Bronchial epithelial cell (primary cell): ENCODE measurements around the gene PARVA. TPM values are rescaled to one million over a fixed set of nuclear protein-coding genes. Genes with fewer than 3 reads are reported as not detected.

Experiments used
- DNase-seq: peaks from one replicate; pipeline ENCODE4 v3.0.0-alpha.2; 2010; ENCODE audit warnings: low read depth
- FAIRE-seq: peaks from 2 replicates; lab custom pipeline; 2011; peaks lifted over from hg19 to GRCh38; lab: Jason Lieb, UNC
- H3K27me3 ChIP-seq: 2 replicates; pipeline ENCODE4 v1.5.1; 2011; ENCODE audit warnings: low read length; ENCODE audit not compliant: control insufficient read depth, insufficient read depth
- H3K36me3 ChIP-seq: 2 replicates; pipeline ENCODE4 v1.5.1; 2011; ENCODE audit warnings: low read length; ENCODE audit not compliant: control insufficient read depth, insufficient read depth
- H3K4me3 ChIP-seq: 2 replicates; pipeline ENCODE4 v1.5.1; 2011; ENCODE audit warnings: mild to moderate bottlenecking, low read depth, low read length, control low read depth
- total RNA-seq: library from RNA; depleted of rRNA; stranded (reverse); fragments of >200 nt; gene quantifications from 2 replicates; pipeline ENCODE4 v1.2.1, GENCODE V29; 2014
- TF ChIP-seq, protein P1 (sequence below): IDR thresholded peaks from 2 replicates; pipeline ENCODE4 v1.5.1; 2011; ENCODE audit warnings: mild to moderate bottlenecking, moderate library complexity, low read length, control low read depth, inconsistent platforms; ENCODE audit not compliant: insufficient read depth, severe bottlenecking

PARVA gene
- total RNA-seq, 1 donor from 2014 or later, result 7.6 TPM

GRCh38 chr11:12448131-12448939 lies 71.0 kb downstream of the PARVA start:
- DNase-seq (no peak), FAIRE-seq (peak; percentile 23)
- Histone ChIP-seq H3K4me3 (no peak overlapping the region), H3K36me3 (no peaks in the 10 kb centered on the region), H3K27me3 (no peaks in the 10 kb centered on the region)
- TF ChIP-seq, protein P1, sequence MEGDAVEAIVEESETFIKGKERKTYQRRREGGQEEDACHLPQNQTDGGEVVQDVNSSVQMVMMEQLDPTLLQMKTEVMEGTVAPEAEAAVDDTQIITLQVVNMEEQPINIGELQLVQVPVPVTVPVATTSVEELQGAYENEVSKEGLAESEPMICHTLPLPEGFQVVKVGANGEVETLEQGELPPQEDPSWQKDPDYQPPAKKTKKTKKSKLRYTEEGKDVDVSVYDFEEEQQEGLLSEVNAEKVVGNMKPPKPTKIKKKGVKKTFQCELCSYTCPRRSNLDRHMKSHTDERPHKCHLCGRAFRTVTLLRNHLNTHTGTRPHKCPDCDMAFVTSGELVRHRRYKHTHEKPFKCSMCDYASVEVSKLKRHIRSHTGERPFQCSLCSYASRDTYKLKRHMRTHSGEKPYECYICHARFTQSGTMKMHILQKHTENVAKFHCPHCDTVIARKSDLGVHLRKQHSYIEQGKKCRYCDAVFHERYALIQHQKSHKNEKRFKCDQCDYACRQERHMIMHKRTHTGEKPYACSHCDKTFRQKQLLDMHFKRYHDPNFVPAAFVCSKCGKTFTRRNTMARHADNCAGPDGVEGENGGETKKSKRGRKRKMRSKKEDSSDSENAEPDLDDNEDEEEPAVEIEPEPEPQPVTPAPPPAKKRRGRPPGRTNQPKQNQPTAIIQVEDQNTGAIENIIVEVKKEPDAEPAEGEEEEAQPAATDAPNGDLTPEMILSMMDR, result no peak

GRCh38 chr11:12449961-12450715 lies 72.8 kb downstream of the PARVA start:
- H3K27me3 ChIP-seq, result no peaks in the 10 kb centered on the region
- TF ChIP-seq, protein P1, result no peak
- H3K36me3 ChIP-seq, result no peaks in the 10 kb centered on the region
- peak; percentile 95 for DNase-seq
- H3K4me3 ChIP-seq, result no peak overlapping the region
- FAIRE-seq, result peak; percentile 85

DNA sequence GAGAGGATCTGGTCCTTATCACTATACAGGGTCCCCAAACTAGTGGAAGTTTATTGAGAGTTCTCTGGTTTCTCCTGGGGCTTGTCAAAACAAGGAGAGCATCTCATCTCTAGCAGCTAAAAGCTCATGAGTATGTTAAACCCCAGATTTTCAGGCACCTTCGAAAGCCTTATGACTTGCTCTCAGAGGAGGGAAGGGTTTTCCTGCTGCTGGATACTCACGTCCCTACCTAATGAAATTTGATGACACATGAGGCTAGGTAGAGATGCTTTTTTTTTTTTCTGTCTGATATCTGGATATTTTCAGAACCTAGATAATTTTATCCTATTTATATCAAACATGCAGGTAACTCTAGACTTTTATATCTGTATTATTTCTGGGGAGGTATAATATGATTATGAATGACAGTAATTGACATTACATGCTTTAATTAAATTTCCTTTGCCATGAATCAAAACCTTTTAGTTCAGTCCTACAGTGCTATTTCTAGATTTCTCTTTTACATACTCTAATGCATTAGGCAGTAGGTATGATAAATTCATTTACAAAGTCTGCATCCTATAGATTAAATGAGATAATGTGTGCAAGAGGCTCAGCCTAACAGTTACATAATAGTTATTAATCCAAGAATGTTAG lies 73.9 kb downstream of the PARVA start:
- no peak overlapping the region for H3K4me3 ChIP-seq
- peak; percentile 40 for FAIRE-seq
- TF ChIP-seq, protein P1, result no peak
- DNase-seq, result no peak
- no peaks in the 10 kb centered on the region for H3K36me3 ChIP-seq
- no peaks in the 10 kb centered on the region for H3K27me3 ChIP-seq

DNA sequence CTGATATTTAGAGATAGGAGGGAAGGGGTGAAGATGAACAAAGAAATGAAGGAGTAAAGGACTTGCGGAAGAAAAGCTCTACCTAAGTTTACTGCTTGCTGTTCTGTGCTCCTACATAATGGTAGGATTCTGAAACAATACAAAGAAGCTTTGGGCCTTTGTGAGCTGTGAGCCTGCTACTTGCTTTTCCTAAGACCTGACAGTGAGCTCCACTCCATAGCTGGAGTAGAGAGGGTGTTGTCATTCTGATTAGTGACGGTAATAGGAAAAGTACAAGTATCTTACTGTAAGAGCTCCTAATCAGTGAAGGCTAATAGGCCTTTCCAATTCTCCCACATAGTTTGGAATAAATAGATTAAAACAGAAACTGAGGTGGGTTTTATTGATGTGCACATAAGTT lies 75.9 kb downstream of the PARVA start:
- H3K27me3 ChIP-seq, result no peaks in the 10 kb centered on the region
- TF ChIP-seq, protein P1, result no peak
- no peak overlapping the region for H3K4me3 ChIP-seq
- FAIRE-seq (no peak), DNase-seq (no peak)
- no peaks in the 10 kb centered on the region for H3K36me3 ChIP-seq

DNA sequence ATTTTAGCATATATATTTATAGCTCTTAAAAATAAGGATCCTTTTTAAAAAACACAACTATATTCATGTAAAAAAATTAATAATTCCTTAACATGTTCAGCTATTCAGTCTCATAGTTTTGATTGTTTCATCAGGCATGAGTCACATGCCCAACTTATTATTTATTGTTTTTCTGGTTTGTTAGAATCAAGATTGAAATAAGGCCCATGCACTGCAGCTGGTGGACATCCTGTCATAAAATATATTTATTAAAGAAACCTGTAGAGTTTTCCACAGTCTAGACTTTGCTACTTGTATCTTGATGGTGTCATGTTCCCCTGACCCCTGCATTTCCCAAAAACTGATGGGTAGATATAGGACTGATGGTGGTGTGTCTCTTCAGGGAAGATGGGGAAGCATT lies 77.4 kb downstream of the PARVA start:
- FAIRE-seq, result no peak
- peak; percentile 37 for DNase-seq
- Histone ChIP-seq H3K36me3 (no peaks in the 10 kb centered on the region), H3K27me3 (no peaks in the 10 kb centered on the region), H3K4me3 (no peak overlapping the region)
- TF ChIP-seq, protein P1, result no peak
